PFSK-1 (cell line): ENCODE data around the gene KCNK13.

ENCODE experiments used
- FOXP2 ChIP-seq: optimal IDR thresholded peaks from 2 replicates; pipeline ENCODE3; 2011; ENCODE audit warnings: borderline replicate concordance, control low read depth, inconsistent platforms; ENCODE audit not compliant: insufficient read depth; ENCODE audit errors: extremely low read length, extremely low read depth
- POLR2AphosphoS5 ChIP-seq: IDR thresholded peaks from 2 replicates; pipeline ENCODE4 v1.6.1; 2012; ENCODE audit warnings: low read depth, mild to moderate bottlenecking, control low read depth, low read length, moderate library complexity
- SIN3A ChIP-seq: IDR thresholded peaks from 2 replicates; pipeline ENCODE4 v1.6.1; 2012; ENCODE audit warnings: mild to moderate bottlenecking, low read length, moderate library complexity, borderline replicate concordance; ENCODE audit not compliant: insufficient read depth
- TAF1 ChIP-seq: IDR thresholded peaks from 2 replicates; pipeline ENCODE4 v1.6.1; 2012; ENCODE audit warnings: low read length, control low read depth, borderline replicate concordance; ENCODE audit not compliant: insufficient read depth
- TF ChIP-seq, protein P1 (sequence below), 2 experiments: IDR thresholded peaks; 2 replicates each; pipeline versions ENCODE4 v1.6.1 to v1.8.0; 2011 to 2012; ENCODE audit warnings: low read depth in 2 of 2, low read length in 2 of 2, control low read depth in 1 of 2, inconsistent platforms in 1 of 2, mild to moderate bottlenecking in 1 of 2, moderate library complexity in 1 of 2; ENCODE audit not compliant: insufficient read depth in 1 of 2

The KCNK13 gene

DNA sequence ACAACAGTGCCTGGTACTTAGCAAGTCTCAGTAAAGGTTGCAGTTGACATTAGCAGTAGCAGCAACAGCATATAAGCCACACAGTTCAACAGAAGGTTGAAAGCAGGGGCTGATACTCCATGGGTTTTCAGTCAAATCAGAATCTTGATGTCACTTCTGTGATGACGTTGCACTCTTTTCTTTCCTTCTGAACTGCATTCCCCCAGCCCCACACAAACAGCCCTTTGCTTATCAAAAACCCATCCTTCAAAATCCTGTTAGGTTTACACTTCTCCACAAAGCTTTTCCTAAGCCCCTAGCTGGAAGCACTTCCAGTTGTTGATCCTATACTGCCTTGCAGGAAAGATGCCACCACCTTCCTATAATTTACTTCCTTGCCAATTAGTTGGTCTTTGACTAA is 34.0 kb upstream of the KCNK13 start:
- TF ChIP-seq TAF1 (no peak), SIN3A (no peak), POLR2AphosphoS5 (no peak), FOXP2 (no peak)
- TF ChIP-seq, protein P1, sequence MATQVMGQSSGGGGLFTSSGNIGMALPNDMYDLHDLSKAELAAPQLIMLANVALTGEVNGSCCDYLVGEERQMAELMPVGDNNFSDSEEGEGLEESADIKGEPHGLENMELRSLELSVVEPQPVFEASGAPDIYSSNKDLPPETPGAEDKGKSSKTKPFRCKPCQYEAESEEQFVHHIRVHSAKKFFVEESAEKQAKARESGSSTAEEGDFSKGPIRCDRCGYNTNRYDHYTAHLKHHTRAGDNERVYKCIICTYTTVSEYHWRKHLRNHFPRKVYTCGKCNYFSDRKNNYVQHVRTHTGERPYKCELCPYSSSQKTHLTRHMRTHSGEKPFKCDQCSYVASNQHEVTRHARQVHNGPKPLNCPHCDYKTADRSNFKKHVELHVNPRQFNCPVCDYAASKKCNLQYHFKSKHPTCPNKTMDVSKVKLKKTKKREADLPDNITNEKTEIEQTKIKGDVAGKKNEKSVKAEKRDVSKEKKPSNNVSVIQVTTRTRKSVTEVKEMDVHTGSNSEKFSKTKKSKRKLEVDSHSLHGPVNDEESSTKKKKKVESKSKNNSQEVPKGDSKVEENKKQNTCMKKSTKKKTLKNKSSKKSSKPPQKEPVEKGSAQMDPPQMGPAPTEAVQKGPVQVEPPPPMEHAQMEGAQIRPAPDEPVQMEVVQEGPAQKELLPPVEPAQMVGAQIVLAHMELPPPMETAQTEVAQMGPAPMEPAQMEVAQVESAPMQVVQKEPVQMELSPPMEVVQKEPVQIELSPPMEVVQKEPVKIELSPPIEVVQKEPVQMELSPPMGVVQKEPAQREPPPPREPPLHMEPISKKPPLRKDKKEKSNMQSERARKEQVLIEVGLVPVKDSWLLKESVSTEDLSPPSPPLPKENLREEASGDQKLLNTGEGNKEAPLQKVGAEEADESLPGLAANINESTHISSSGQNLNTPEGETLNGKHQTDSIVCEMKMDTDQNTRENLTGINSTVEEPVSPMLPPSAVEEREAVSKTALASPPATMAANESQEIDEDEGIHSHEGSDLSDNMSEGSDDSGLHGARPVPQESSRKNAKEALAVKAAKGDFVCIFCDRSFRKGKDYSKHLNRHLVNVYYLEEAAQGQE (IDR thresholded peaks at IDR 0.05; ENCODE audit: insufficient read depth in 1 of 2, low read depth in 2 of 2, low read length in 2 of 2): no peak

DNA sequence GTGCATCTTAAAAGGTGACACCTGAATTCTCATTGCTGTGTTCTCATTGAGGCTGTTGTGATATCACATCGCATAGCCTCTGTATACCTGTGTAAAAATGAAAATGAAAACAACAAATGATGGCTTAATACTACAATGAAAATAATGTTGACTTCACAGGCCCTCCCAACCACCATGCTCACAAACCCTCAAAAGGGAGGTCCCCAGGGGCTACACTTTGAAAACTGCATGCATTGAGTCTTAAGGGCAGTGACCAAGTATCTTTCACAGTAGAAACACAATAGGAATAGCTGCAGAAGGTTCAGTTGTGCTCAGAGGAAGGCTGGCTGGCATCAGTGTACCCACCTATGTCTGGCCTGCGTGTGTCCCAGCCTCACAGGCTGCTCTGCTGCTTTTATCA is 27.6 kb upstream of the KCNK13 start:
- TF ChIP-seq FOXP2 (no peak), SIN3A (no peak), TAF1 (no peak), POLR2AphosphoS5 (no peak)
- TF ChIP-seq, protein P1 (IDR thresholded peaks at IDR 0.05; ENCODE audit: insufficient read depth in 1 of 2, low read depth in 2 of 2, low read length in 2 of 2): no peak

DNA sequence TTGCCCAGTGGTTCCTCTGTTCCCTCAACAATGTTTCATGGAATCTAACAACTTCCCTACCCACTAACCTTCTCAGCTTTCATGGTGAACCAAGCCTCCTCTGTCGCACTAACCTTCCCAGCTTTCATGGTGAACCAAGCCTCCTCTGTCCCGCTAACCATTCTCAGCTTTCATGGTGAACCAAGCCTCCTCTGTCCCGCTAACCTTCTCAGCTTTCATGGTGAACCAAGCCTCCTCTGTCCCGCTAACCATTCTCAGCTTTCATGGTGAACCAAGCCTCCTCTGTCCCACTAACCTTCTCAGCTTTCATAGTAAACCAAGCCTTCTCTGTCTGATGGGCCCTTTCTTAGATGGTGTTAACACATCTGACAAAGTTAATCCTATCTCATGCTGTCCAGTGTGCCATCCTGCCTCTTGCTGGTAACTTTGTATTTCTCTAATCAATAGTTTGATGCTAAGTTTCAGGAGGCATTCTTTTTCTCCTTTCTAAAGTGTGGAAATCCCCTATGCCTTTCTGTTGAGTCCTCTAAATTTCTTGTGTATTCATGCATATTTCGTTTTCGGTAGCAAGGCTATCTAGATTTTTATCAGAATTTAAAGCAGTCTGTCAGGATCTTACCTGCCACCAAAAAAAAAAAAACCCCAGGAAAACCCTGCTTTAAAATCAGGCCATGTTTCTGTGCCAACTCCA is 26.8 kb upstream of the KCNK13 start:
- TF ChIP-seq POLR2AphosphoS5 (no peak), TAF1 (no peak), FOXP2 (no peak), SIN3A (no peak)
- TF ChIP-seq, protein P1 (IDR thresholded peaks at IDR 0.05; ENCODE audit: insufficient read depth in 1 of 2, low read depth in 2 of 2, low read length in 2 of 2): no peak

DNA sequence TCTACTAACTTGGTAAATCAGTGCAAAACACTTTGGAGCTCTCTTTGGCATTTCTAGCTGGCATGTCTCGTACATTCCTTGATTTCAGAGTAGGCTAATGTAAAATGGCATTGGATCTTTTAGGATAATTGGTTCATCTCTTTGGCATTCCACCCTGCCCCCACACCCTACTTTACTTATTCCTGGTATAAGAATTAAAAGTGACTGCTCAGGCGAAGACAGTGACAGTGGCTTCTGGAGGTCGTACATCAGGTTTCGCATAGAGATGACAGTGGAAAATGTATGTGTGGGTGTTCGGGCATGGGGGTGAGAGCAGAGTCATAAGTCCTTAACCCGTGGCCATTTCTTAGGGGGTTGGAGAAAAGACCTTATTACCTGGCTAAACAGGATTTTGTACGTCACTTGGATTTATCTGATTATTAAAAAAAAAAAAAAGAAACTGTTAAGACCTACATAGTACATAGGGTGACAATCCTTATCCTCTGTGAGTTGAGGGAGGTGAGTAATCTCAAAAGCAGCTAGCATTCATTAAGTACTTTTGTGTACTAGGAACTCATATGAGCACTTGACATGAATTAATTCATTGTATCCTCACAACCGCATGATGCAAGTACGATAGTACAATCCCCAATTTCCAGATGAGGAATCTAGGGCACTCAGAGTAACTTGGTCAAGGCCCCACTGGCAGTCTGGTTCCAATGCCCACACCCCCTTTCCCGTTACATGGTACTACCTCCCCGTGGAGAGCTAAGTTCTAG is 22.4 kb upstream of the KCNK13 start:
- TF ChIP-seq SIN3A: no peak
- TF ChIP-seq POLR2AphosphoS5: no peak
- no peak for TF ChIP-seq FOXP2
- TF ChIP-seq TAF1: no peak
- TF ChIP-seq, protein P1 (IDR thresholded peaks at IDR 0.05; ENCODE audit: insufficient read depth in 1 of 2, low read depth in 2 of 2, low read length in 2 of 2): no peak
